Thoracic aorta (tissue), 2 donors: Measurements from ENCODE around the gene MNT. TPM values are rescaled to one million over a fixed set of nuclear protein-coding genes. Genes with fewer than 3 reads are reported as not detected.
"Not testable (repeated sequence)": the region's sequence is repeated elsewhere in the genome, so short reads cannot be mapped to it uniquely, and the experiment has no call there.

ENCODE experiments used
- ATAC-seq: fragments of 150-250 bp; one replicate; pipeline ENCODE4 v1.8.0; 2017; ENCODE audit warnings: low read depth; ENCODE audit not compliant: insufficient number of reproducible peaks, low FRiP score
- DNase-seq: peaks from one replicate; pipeline ENCODE4 v3.0.0-alpha.2; 2020; ENCODE audit warnings: low spot score
- H3K27ac ChIP-seq, 2 donors: fragments of 200-600 bp; sonication (generic); 1 replicate in 1 of 2; 2 replicates in 1 of 2; pipeline ENCODE4 v1.5.1; 2016; ENCODE audit warnings: mild to moderate bottlenecking in 2 of 2, moderate library complexity in 2 of 2
- H3K27me3 ChIP-seq: fragments of 200-600 bp; sonication (generic); replicated peaks from 2 replicates; pipeline ENCODE4 v1.6.0; 2016; ENCODE audit warnings: mild to moderate bottlenecking; ENCODE audit not compliant: insufficient read depth
- H3K36me3 ChIP-seq: fragments of 200-600 bp; sonication (generic); one replicate; pipeline ENCODE4 v1.5.1; 2016
- H3K4me1 ChIP-seq, 2 donors: fragments of 200-600 bp; sonication (generic); 1 replicate in 1 of 2; 2 replicates in 1 of 2; pipeline versions ENCODE4 v1.5.1 to v1.6.0; 2016; ENCODE audit warnings: low read depth in 2 of 2, mild to moderate bottlenecking in 1 of 2; ENCODE audit not compliant: control insufficient read depth in 1 of 2
- H3K4me3 ChIP-seq: fragments of 200-600 bp; sonication (generic); 2 replicates; pipeline ENCODE4 v1.5.1; 2016; ENCODE audit warnings: mild to moderate bottlenecking
- H3K9me3 ChIP-seq: fragments of 200-600 bp; sonication (generic); 2 replicates; pipeline ENCODE4 v1.5.1; 2016
- CTCF ChIP-seq: fragments of 200-600 bp; sonication (generic); IDR thresholded peaks from one replicate; pipeline ENCODE4 v1.5.1; 2019; ENCODE audit warnings: antibody characterized with exemption
- total RNA-seq, 2 donors: library from RNA; depleted of rRNA; stranded (reverse); fragments of >200 nt; gene quantifications; one replicate each; pipeline versions ENCODE4 v1.1.0 to v1.2.3, GENCODE V29; 2016

Gene MNT
- 10 to 100 TPM; 17.9 to 27.1 TPM for total RNA-seq

GRCh38 chr17:2400877-2401425 is at the start of gene MNT:
MNT (minus strand) TSS chr17:2401060; CDS start chr17:2400712, 348 bp downstream.
- peak within 1 kb of the TSS; percentile 99 for H3K27ac ChIP-seq
- DNase-seq (peak; percentile 76), ATAC-seq (peak; percentile 44)
- no peaks in the 10 kb centered on the region for H3K27me3 ChIP-seq
- H3K4me1 ChIP-seq: peaks cover 48 to 60% of the 10 kb centered on the region in 2 donors
- H3K9me3 ChIP-seq: no peaks in the 10 kb centered on the region
- no peaks in the 10 kb centered on the region for H3K36me3 ChIP-seq
- no peak for TF ChIP-seq CTCF
- peak within 1 kb of the TSS; percentile 98 for H3K4me3 ChIP-seq

GRCh38 chr17:2450016-2450650 is 49.3 kb upstream of the MNT start:
- peaks cover 1% of the 10 kb centered on the region for H3K36me3 ChIP-seq
- H3K27me3 ChIP-seq: no peaks in the 10 kb centered on the region
- DNase-seq: no peak
- H3K9me3 ChIP-seq: no peaks in the 10 kb centered on the region
- ATAC-seq: no peak
- H3K27ac ChIP-seq: no peak overlapping the region
- H3K4me1 ChIP-seq: no peaks in the 10 kb centered on the region
- TF ChIP-seq CTCF: no peak
- H3K4me3 ChIP-seq: no peak overlapping the region

GRCh38 chr17:2449486-2449885 is 48.6 kb upstream of the MNT start:
- TF ChIP-seq CTCF: no peak
- Histone ChIP-seq H3K27ac (no peak overlapping the region), H3K9me3 (no peaks in the 10 kb centered on the region), H3K4me3 (no peak overlapping the region), H3K36me3 (no peaks in the 10 kb centered on the region), H3K4me1 (no peaks in the 10 kb centered on the region), H3K27me3 (no peaks in the 10 kb centered on the region)
- DNase-seq (no peak), ATAC-seq (no peak)

- H3K4me3 ChIP-seq, H3K4me1 ChIP-seq, H3K36me3 ChIP-seq, ATAC-seq, DNase-seq, H3K27ac ChIP-seq, H3K9me3 ChIP-seq, H3K27me3 ChIP-seq: not testable (repeated sequence)
Observed at GRCh38 chr17:2447479-2447878, 46.6 kb upstream of the MNT start.

- Histone ChIP-seq H3K4me3 (no peak overlapping the region), H3K36me3 (peaks cover 5% of the 10 kb centered on the region), H3K9me3 (no peaks in the 10 kb centered on the region), H3K27ac (no peak overlapping the region), H3K4me1 (no peaks in the 10 kb centered on the region), H3K27me3 (no peaks in the 10 kb centered on the region)
- DNase-seq (no peak), ATAC-seq (no peak)
- TF ChIP-seq CTCF: no peak
Observed at GRCh38 chr17:2445638-2446037, 44.8 kb upstream of the MNT start.

GRCh38 chr17:2444382-2444781 is 43.5 kb upstream of the MNT start:
- Histone ChIP-seq H3K4me1 (no peaks in the 10 kb centered on the region), H3K27me3 (no peaks in the 10 kb centered on the region), H3K9me3 (no peaks in the 10 kb centered on the region), H3K36me3 (peaks cover 12% of the 10 kb centered on the region), H3K27ac (no peak overlapping the region), H3K4me3 (no peak overlapping the region)
- ATAC-seq (no peak), DNase-seq (no peak)
- no peak for TF ChIP-seq CTCF
